ENCODE data around the gene TBC1D19. TPM values are rescaled to one million over a fixed set of nuclear protein-coding genes. Genes with fewer than 3 reads are reported as not detected.

TBC1D19 gene
- total and polyA plus RNA-seq, 9 of the 15 experiments (the other 6 are each of a cell fraction or from before 2014, with no cell fraction given): 0.73 to 5.6 (median 3.7) TPM

DNA sequence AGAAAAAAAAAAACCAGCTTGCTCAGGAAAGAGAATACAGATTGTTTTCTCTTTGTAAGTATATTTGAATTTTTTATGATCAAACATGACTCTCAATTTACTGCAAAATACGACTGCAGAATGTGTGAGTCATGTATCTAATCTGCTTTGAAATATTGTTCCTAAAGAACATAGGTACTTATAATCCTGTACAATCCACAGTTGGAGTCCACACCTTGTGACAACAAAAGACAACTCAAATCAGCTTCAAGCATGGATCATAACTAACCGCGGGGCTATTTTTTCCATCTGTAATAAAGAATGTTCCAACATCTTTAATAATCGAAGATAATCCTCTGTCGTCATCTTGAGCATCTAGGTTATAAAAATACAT, 198.9 kb downstream of the TBC1D19 start (continued):
- TF ChIP-seq ESRRA (IDR thresholded peaks at IDR 0.05; ENCODE audit: borderline replicate concordance, low read depth) (no peak), FOXJ3 (CRISPR knock-in tag; IDR thresholded peaks at IDR 0.05) (no peak), POLR2H (tag; IDR thresholded peaks at IDR 0.05; ENCODE audit: low read depth) (peak; percentile 42; the same call in 1 of the 2 replicates), JUND (IDR thresholded peaks at IDR 0.05; ENCODE audit: borderline replicate concordance, low read depth, low read length) (no peak), JUND (tag; IDR thresholded peaks at IDR 0.05; ENCODE audit: borderline replicate concordance, low read depth, low read length) (0 out of 3 replicates have a peak, but pooled peaks have one; percentile 20), ZNF316 (IDR thresholded peaks at IDR 0.05) (no peak), SOX6 (IDR thresholded peaks at IDR 0.05) (peak; percentile 24; the same call in 1 of the 2 replicates), ZNF384 (IDR thresholded peaks at IDR 0.05; ENCODE audit: low read depth, low read length) (no peak), ZNF444 (CRISPR knock-in tag; IDR thresholded peaks at IDR 0.05) (no peak), ZNF609 (CRISPR knock-in tag; IDR thresholded peaks at IDR 0.05; ENCODE audit: borderline replicate concordance) (no peak), MXI1 (IDR thresholded peaks at IDR 0.05; ENCODE audit: low read depth, low read length) (no peak), CHCHD3 (CRISPR knock-in tag; IDR thresholded peaks at IDR 0.05) (no peak), FOSL1 (tag; conservative IDR thresholded peaks at IDR 0.05) (peak; percentile 38; the same call in 1 of the 2 replicates), ZNF212 (CRISPR knock-in tag; IDR thresholded peaks at IDR 0.05) (no peak), MBD1 (CRISPR knock-in tag; IDR thresholded peaks at IDR 0.05) (no peak), HIVEP1 (CRISPR knock-in tag; IDR thresholded peaks at IDR 0.05) (no peak), RBM39 (optimal IDR thresholded peaks at IDR 0.05; ENCODE audit: low read depth, low read length) (no peak), ZNF830 (CRISPR knock-in tag; IDR thresholded peaks at IDR 0.05) (no peak), ZNF143 (CRISPR knock-in tag; IDR thresholded peaks at IDR 0.05) (no peak)
- TF ChIP-seq, protein P1, sequence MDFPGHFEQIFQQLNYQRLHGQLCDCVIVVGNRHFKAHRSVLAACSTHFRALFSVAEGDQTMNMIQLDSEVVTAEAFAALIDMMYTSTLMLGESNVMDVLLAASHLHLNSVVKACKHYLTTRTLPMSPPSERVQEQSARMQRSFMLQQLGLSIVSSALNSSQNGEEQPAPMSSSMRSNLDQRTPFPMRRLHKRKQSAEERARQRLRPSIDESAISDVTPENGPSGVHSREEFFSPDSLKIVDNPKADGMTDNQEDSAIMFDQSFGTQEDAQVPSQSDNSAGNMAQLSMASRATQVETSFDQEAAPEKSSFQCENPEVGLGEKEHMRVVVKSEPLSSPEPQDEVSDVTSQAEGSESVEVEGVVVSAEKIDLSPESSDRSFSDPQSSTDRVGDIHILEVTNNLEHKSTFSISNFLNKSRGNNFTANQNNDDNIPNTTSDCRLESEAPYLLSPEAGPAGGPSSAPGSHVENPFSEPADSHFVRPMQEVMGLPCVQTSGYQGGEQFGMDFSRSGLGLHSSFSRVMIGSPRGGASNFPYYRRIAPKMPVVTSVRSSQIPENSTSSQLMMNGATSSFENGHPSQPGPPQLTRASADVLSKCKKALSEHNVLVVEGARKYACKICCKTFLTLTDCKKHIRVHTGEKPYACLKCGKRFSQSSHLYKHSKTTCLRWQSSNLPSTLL (IDR thresholded peaks at IDR 0.05): no peak
- TF ChIP-seq, protein P2, sequence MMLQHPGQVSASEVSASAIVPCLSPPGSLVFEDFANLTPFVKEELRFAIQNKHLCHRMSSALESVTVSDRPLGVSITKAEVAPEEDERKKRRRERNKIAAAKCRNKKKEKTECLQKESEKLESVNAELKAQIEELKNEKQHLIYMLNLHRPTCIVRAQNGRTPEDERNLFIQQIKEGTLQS (IDR thresholded peaks at IDR 0.05): peak; percentile 30; the same call in 1 of the 2 replicates
- TF ChIP-seq, protein P2 (CRISPR knock-in tag; conservative IDR thresholded peaks at IDR 0.05): no peak
